GM19372 (cell line): ENCODE results near the gene NCOR1.
"Not testable (repeated sequence)": the region's sequence is repeated elsewhere in the genome, so short reads cannot be mapped to it uniquely, and the experiment has no call there.

Experiments
- ATAC-seq: cut with Tn5 transposase; IDR thresholded peaks from one replicate; pipeline ENCODE4 v1.9.1; 2021; ENCODE audit warnings: mild to moderate bottlenecking, low read depth, moderate library complexity; ENCODE audit not compliant: unreplicated experiment

Gene NCOR1

DNA sequence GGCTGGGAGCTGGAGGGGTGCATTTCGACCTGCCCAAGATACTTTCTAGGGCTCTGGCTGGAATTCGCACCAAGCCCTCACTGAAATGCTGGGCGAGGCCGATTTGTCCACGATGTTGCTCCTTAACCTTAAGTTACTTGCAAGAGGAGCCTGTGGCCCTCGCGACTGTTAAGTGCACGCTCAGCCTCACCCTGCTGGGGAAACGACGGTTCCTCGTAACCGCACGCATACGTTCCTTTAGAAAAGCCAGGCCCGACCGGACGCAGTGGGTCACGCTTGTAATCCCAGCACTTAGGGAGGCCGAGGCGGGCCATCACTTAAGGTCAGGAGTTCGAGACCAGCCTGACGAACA is 607 bp upstream of the NCOR1 start:
- peak; percentile 3 for ATAC-seq

DNA sequence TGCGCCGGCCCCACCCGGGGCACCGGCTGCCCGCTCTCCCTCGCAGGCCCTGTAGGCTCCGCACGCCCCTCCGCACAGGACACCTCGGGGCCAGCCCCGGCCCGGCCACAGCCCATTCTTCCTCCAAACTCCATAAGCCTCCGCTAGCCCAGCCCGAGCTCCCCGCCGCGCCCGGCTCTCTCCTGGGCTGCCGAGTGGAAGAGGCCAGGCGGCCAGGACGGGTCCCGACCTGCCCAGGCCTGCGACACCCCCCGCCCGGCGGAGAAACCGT is 397 bp downstream of the NCOR1 start:
- peak; percentile 33 for ATAC-seq

DNA sequence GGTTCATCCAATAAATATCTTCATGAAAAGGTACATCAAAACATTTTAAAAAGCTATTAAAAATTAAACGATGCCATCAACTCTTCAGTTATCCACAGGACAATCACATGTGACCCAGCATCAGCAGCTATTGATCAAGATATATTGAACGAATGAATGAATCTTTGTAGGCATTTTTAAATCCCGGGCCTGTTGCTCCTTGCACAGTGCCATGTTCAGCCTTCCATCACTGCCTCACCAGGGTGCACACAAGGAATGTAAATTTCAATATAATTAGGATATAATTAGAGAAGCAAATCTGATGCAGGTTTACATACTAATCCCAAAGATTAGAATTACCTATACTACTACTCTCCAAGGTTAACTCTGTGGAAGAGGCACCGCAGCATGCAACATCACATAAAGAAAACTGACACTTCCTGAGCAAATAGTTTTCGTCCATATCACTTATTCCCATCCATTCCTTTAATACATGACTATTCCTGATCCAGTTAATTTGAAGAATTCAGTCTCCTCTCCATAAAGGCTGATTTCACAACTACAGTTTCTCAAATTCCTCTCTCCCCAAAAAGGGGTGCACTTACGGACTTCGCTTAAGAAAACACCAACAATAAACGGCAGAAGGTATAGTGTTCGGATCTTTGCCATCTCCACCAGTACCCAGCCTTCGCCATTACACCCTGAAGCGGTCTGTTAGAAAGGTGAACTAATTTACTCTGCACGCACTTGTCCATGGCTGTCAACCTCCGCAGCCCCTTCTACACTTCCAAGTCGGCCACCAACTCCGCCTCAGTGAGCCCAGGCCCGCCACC is 938 bp downstream of the NCOR1 start:
- no peak for ATAC-seq

DNA sequence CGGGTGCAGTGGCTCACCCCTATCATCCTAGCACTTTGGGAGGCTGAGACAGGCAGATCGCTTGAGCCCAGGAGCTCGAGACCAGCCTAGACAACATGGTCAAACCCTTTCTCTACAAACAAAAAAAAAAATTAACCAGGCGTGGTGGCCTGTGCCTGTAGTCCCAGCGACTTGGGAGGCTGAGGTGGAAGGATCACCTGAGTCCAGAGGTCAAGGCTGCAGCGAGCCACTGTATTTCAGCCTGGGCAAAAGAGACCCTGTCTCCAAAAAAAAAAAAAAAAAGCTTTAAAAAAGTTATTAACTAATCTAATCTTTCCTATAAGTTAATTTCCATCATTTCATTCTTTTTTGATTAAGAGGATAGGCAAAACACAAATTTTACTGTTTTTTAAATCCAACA is 2.5 kb downstream of the NCOR1 start:
- no peak for ATAC-seq

DNA sequence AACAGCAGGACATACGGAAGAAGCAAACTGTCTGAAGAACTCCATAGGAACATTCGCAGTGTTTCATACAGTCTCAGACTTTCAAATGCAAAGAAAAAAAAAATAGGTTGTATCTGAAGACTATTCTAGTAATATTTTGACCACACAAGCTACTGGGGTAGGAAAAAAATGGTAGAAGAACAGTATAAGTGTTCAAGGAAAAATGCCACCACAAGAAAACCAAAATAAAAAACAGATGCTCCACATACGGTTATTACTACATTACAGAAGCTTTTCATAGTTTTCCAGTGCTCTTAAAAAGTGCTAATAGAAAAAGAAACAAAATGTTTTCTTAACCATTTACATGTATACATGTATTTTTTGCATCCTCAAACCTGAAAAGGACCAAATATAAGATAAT is 3.7 kb downstream of the NCOR1 start:
- ATAC-seq: no peak

DNA sequence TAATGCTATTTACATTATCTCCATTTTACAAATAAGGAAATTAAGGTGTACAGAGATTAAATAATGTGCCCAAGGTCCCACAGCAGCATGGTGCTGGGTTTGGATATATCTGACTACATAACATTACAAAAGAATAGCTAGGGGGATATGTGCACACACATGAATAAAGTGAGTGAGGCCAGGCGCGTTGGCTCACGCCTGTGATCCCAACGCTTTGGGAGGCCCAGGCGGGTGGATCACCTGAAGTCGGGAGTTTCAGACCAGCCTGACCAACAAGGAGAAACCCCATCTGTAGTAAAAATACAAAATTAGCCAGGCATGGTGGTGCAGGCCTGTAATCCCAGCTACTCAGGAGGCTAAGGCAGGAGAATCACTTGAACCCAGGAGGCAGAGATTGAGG is 10.6 kb downstream of the NCOR1 start:
- ATAC-seq: not testable (repeated sequence)

DNA sequence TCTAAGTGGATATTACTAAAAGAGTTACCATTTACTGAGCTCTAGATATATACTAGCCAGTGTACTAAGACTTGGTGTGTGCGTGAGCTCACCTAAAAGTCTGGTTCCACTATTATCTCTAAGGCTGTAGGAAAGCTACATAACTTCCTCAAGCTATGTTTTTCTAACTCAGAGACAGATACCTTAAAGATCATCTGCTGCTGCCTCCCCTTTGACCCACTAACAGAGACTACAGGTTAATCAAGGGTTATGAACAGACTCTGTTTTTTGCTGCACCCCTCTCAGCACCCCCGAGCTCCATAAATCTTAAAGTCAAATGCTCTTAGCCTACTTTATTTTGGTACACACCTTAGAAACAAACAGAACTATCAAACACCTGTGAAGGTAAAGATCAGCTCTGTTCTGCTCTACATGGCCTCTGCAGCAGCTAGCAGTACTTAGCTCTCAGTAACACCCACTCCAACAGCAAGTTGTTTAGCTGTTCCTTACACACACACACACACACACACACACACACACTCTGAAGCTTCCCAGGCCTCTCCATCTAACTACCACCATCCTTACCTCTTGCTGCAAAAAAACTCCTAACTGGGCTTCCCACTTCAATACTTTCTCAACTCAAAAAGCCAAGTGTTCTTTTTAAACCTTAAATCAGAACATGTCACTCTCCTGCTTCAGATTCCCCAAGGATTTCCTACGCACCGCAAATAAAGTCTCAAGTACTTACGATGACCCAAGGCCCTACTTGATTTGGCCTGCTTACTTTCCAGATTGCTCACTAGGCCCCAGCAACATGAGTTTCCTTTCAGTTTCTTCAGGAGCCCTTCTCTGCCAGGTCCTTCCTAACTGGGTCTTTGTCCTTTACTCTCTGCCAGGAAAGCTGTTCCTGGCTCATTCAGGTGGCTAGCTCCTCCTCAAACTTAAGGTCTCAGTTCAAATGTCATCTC is 12.5 kb downstream of the NCOR1 start:
- ATAC-seq: not testable (repeated sequence)

DNA sequence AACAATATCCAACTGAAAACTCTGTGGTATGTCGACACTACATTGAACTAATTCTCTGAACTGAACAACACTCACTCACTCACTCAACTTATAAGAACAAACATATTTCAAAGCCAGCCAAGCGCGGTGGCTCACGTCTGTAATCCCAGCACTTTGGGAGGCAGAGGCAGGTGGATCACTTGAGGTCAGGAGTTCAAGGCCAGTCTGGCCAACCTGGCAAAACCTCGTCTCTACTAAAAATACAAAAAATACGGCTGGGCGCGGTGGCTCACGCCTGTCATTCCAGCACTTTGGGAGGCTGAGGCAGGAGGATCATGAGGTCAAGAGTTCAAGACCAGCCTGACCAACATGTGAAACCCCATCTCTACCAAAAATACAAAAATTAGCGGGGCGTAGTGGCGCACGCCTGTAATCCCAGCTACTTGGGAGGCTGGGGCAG is 13.6 kb downstream of the NCOR1 start:
- not testable (repeated sequence) for ATAC-seq

DNA sequence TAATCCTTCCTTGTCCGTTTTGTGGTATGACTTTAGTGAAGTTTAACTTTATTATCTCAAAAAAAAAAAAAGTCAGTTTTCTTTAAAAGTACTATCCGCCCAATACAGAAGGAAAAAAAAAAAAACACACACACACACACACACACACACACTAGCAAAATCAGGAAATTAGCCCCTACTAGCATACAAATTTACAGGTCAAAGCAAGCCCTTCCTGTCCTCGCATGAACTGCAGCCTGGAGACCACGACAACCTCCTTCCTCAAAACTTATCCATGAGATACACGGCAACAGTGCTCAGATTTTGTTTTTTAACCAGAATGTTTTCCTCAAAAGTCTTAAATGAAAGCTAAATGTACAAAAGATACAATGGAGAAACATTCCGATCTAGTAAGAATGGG is 16.2 kb downstream of the NCOR1 start:
- no peak for ATAC-seq

DNA sequence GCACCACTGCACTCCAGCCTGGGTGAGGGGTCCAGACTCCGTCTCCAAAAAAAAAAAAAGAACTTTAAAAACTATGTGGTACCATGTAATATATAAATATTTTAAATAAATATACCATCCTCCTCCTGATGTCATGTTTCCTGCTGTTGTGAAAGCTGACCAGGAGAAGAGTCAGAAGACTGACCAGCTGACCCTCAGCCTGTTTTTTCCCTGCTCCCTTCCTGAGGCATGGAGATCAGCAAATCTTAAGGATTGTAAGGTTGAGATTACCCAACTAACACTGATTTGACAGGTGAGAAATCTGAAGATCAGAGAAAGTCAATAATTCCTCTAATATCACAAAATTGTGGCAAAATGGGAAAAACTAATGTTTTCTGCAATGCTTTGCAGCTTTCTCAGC is 18.1 kb downstream of the NCOR1 start:
- ATAC-seq: no peak

DNA sequence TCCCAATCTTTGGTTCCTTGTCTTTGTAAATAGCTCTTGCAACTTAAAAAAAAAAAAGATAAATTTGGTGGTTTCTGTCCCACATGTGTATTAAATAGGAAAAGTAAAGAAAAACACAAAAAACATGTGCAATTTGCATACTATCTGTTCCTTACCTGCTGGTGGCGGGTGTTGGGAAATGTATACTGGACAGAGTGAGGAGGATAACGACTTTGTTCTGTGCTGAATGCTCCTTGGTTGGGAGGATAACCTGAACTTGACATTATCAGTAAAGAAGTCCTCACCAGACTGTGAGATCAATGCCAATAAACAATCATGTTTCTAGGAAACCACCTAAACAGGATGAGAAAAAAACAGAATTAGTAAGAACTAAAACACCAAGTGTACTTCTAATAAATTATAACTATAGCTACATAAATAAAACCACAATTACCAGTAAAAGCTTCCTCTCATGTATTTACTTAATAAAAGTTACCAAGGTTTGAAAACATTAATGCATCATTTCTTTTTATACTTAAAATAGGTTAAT is 21.0 kb downstream of the NCOR1 start:
- ATAC-seq: not testable (repeated sequence)

DNA sequence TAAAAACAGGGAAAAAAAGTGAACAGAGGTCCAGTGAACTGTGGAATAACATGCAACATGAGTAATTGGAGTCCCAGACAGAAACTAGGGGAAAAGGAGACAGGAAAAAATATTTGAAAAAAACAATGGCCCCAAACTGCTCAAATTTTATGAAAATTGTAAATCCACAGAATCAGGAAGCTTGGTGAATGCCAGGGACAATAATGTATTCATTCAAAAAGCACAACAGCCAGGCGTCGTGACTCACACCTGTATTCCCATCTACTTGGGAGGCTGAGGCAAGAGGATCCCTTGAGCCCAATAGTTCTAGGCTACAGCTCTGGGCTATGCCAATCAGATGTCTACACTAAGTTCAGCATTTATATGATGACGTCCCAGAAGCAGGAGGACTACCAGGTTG is 23.7 kb downstream of the NCOR1 start:
- no peak for ATAC-seq

DNA sequence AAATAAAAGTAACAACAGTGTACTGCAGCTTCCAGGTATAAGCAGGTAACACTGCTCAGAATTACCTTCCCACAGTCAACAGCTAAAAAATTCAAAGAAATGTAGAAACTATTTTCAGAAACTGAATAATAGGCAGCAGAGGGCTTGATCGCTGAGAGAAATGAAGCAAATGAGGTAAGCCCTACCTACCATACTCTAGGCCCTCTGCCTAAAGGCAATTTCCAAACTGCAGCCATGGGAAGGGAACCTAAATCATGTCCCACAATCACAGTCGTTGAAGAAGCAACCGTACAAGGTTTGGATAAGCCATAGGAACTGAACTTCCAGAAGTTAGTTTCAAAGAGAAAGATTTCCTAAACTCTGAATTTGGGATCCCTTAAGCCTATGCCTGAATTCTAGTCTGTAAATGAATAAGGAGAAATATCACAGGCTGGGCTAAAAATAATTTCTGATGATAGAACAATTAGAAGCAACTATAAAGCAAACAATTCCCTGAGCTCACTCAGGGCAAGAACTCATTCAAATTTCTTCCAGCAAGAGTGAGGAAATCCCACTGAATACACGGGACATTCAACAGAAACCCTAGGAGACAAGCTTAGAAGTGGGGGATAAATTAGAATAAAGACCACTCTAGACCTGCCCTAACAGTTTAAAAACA is 24.5 kb downstream of the NCOR1 start:
- ATAC-seq: no peak

DNA sequence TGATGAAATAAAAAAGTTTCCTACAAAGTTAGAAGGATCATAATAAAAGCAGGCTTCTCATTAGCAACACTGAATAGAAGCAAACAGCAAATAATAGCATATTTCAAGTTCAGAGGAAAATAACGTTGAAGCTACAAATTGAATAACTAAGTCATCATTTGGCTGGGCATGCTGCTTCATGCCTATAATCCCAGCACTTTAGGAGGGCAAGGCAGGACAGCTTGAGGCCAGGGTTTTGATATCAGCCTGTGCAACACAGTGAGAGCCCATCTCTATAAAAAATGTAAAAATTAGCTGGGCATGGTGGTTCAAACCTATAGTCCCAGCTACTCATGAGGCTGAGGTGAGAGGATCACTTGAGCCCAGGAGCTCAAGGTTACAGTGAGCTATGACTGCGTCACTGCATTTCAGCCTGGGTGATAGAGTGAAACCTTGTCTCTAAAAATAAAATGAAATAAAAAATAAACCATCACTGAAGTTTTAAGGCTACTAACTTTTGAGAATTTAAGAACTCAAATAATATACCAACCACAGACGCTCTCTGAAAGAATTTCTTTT is 25.5 kb downstream of the NCOR1 start:
- no peak for ATAC-seq

DNA sequence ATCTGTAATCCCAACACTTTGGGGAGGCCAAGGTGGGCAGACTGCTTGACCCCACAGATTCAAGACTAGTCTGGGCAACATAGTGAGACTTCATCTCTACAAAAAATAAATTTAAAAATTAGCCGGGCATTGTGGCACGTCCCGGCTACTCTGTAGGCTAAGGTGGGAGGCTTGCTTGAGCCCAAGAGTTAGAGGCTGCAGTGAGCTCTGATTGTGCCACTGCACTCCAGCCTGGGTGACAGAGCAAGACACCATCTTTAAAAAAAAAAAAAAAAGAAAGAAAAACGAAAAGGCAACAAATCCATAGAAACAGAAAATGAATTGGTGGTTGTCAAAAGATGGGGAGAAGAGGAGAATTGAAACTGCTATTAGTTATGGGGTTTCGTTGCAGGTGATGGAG is 27.7 kb downstream of the NCOR1 start:
- no peak for ATAC-seq

DNA sequence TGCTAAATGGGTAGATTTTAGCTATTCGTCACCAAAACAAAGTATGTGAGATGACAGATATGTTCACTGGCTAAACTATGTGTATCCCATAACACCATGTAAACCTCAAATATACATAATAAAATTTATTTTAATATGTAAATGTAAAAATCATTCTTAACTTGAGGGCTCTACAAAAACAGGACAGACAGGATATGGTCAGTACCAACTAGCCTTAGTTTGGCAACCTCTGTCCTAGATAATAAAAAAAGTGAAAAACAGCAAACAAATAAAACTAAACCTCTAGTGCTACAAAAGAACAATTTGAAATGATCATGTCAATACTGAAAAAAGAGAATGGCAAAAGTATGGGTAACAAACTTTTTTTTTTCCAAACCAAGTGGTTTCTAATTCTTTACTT is 33.8 kb downstream of the NCOR1 start:
- ATAC-seq: no peak

DNA sequence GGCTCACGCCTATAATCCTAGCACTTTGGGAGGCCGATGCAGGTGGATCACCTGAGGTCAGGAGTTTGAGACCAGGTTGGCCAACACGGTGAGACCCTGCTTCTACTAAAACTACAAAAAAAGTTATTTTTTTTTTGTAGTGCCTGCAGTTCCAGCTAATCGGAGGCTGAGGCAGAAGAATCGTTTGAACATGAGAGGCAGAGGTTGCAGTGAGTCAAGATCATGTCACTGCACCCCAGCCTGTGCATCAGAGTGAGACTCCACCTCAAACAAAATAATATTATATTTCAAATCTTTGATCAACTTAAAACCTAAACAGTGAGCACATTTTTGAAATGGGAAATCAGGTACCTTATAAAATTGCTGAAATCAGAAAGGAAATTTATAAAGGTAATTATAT is 36.5 kb downstream of the NCOR1 start:
- no peak for ATAC-seq

DNA sequence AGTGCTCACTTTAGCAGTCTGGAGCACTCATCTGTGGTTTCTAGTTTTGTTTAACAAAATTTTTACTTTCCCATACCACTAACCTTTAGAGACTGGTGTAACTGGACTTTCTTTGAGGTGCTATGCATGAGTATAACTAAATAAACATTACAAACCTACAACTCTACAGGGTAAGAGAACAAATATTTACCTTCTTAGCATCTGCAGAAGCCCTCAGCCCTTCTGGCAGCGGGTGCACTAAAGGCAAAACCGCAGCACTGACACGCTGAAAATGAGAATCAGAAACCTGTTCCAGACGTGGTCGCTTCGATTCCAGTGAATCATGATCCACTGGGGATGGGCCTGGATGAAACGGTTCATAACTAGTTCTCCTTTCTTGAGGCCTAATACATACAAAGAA is 43.7 kb downstream of the NCOR1 start:
- ATAC-seq: no peak

DNA sequence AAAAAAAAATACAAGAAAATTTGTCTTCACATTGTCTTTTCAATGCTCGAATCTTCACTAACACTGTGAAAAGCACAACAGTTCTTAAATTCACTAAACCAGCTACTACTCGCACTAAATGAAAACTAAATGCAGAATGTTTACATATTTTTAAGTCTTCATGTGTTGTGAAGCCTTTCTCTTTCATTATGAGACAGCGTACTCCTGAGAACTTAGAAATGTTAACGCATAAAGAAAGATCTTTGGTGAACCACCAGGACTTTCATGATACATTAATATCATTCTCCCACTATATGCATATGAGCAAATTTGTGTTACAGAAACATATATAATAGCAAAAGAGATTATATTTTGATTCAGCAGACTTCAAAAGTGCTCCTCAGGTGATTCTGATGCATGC is 48.6 kb downstream of the NCOR1 start:
- ATAC-seq: not testable (repeated sequence)

DNA sequence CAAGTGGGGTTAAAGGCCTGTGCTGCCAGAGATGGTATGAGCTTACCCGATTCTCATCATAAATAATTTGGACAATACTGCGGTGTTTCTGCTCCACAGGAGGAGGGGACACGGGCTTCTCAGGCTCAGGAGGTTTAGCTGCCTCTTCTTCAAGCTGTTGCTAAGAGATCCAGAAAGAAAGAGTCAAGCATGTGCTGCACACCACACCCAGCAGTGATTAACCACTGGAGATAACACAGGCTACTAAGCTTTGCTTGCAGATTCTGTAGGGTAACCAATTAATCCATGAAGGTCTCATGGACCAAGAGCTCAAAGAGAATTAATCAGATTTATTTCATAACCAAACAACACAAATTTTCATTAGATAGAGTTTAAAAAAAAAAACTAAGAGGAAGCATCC is 56.6 kb downstream of the NCOR1 start:
- ATAC-seq: no peak

DNA sequence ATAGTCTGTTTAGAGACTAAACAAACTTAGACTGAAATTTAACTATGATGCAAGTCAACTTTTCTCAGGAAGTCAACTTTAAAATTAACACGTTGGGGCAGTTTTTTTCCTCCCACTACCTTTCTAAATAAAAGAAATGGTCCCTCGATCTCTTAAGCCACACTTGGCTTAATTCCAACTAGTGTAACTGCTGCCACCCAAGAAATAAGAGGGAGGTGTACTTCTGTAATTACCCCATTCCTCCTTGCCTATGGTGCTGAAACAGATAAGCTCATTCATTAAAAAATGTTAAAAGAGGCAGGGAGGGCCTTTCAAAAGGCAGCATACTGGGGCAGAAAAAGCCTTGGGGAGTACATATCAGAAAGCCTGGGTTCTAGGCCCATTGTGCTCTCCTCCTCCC is 59.8 kb downstream of the NCOR1 start:
- ATAC-seq: no peak
